ENCODE measurements around the gene CACNA2D3.

CACNA2D3 gene

GRCh38 chr3:54862526-54862925 is 740.2 kb downstream of the CACNA2D3 start:
- Histone ChIP-seq H3K9me3 (ENCODE audit: control insufficient read depth, insufficient read depth, low read length) (no peaks in the 10 kb centered on the region), H3K4me3 (ENCODE audit: low read depth, low read length) (no peak overlapping the region), H3K27me3 (ENCODE audit: control insufficient read depth, insufficient read depth, low read length) (no peaks in the 10 kb centered on the region), H3K36me3 (ENCODE audit: control insufficient read depth, insufficient read depth, low read length) (no peaks in the 10 kb centered on the region), H3K4me1 (ENCODE audit: control insufficient read depth, insufficient read depth, low read length) (peaks cover 5% of the 10 kb centered on the region), H3K9ac (ENCODE audit: low read depth, low read length) (no peak overlapping the region)

DNA sequence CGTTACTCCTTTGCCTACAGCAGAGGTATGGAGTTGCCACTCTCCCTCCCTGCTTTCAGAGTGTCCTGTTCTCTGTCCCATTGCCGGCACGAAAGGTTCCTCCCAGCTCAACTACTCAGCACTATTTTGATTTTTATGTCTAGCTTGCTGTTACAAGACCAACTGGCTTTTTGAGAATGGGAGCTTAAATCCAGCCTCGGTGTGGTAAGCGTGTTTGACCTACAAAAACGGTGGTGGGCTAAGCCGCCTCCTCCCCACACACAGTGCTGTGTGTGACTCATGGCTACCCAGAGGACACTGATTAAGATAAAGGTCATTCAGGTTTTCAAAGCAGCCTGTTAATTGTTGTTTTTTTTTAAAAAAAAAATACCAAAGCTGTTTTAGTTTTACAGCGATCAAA is 741.0 kb downstream of the CACNA2D3 start:
- no peaks in the 10 kb centered on the region for H3K27me3 ChIP-seq (ENCODE audit: control insufficient read depth, insufficient read depth, low read length)
- H3K9ac ChIP-seq (ENCODE audit: low read depth, low read length) = no peak overlapping the region
- no peaks in the 10 kb centered on the region for H3K9me3 ChIP-seq (ENCODE audit: control insufficient read depth, insufficient read depth, low read length)
- H3K4me3 ChIP-seq (ENCODE audit: low read depth, low read length) = no peak overlapping the region
- peaks cover 3% of the 10 kb centered on the region for H3K4me1 ChIP-seq (ENCODE audit: control insufficient read depth, insufficient read depth, low read length)
- H3K36me3 ChIP-seq (ENCODE audit: control insufficient read depth, insufficient read depth, low read length) = no peaks in the 10 kb centered on the region

- H3K9ac ChIP-seq (ENCODE audit: low read depth, low read length) = no peak overlapping the region
- H3K27me3 ChIP-seq (ENCODE audit: control insufficient read depth, insufficient read depth, low read length) = no peaks in the 10 kb centered on the region
- H3K9me3 ChIP-seq (ENCODE audit: control insufficient read depth, insufficient read depth, low read length) = no peaks in the 10 kb centered on the region
- H3K4me3 ChIP-seq (ENCODE audit: low read depth, low read length) = no peak overlapping the region
- no peaks in the 10 kb centered on the region for H3K36me3 ChIP-seq (ENCODE audit: control insufficient read depth, insufficient read depth, low read length)
- no peaks in the 10 kb centered on the region for H3K4me1 ChIP-seq (ENCODE audit: control insufficient read depth, insufficient read depth, low read length)
Observed at GRCh38 chr3:54863786-54864185, 741.4 kb downstream of the CACNA2D3 start.

DNA sequence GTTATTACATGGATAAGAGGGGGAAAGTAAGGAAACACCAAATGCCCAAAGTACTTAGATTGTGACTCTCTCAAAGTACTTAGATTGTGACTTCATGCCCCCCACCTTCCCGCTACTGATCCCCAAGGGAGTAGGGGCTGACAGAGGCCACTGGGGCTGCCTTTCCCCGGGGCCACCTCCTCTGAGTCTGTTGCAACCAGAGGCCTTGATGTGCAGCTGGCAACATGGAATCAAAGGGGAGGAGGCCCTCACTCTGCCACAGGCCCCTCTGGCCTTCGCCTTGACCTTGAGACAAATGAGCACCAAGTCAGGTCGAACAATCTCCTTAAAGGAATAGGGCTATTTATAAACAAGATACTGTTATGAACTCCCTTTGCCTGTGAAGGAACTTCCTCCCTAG is 743.0 kb downstream of the CACNA2D3 start:
- Histone ChIP-seq H3K4me3 (ENCODE audit: low read depth, low read length) (no peak overlapping the region), H3K9ac (ENCODE audit: low read depth, low read length) (no peak overlapping the region), H3K4me1 (ENCODE audit: control insufficient read depth, insufficient read depth, low read length) (no peaks in the 10 kb centered on the region), H3K36me3 (ENCODE audit: control insufficient read depth, insufficient read depth, low read length) (no peaks in the 10 kb centered on the region), H3K9me3 (ENCODE audit: control insufficient read depth, insufficient read depth, low read length) (no peaks in the 10 kb centered on the region), H3K27me3 (ENCODE audit: control insufficient read depth, insufficient read depth, low read length) (no peaks in the 10 kb centered on the region)

GRCh38 chr3:54866251-54866650 is 743.9 kb downstream of the CACNA2D3 start:
- Histone ChIP-seq H3K9ac (ENCODE audit: low read depth, low read length) (no peak overlapping the region), H3K4me1 (ENCODE audit: control insufficient read depth, insufficient read depth, low read length) (no peaks in the 10 kb centered on the region), H3K36me3 (ENCODE audit: control insufficient read depth, insufficient read depth, low read length) (no peaks in the 10 kb centered on the region), H3K27me3 (ENCODE audit: control insufficient read depth, insufficient read depth, low read length) (no peaks in the 10 kb centered on the region), H3K9me3 (ENCODE audit: control insufficient read depth, insufficient read depth, low read length) (no peaks in the 10 kb centered on the region), H3K4me3 (ENCODE audit: low read depth, low read length) (no peak overlapping the region)

GRCh38 chr3:54870423-54870822 is 748.1 kb downstream of the CACNA2D3 start:
- Histone ChIP-seq H3K27me3 (ENCODE audit: control insufficient read depth, insufficient read depth, low read length) (no peaks in the 10 kb centered on the region), H3K4me3 (ENCODE audit: low read depth, low read length) (no peak overlapping the region), H3K36me3 (ENCODE audit: control insufficient read depth, insufficient read depth, low read length) (no peaks in the 10 kb centered on the region), H3K9me3 (ENCODE audit: control insufficient read depth, insufficient read depth, low read length) (no peaks in the 10 kb centered on the region), H3K9ac (ENCODE audit: low read depth, low read length) (no peak overlapping the region), H3K4me1 (ENCODE audit: control insufficient read depth, insufficient read depth, low read length) (no peaks in the 10 kb centered on the region)

DNA sequence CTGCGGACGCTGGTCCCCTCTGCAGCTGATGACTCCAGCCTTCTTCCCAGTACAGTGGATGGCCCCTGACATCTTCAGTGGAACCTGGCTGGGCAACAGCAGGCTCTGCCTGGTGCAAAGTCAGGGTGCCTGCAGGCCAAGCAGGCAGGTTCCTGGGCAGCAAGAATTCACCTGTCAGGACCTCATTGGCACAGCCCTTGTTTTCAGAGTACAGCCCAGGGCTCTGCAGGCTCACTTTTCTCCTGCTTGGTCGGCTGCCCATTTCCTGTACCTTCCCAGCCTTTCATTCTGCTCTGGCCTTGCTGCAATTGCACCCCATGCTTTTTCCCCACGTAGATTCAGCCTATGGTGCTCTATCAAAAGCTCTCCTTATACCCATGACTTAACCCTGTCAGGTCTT is 749.5 kb downstream of the CACNA2D3 start:
- Histone ChIP-seq H3K4me1 (ENCODE audit: control insufficient read depth, insufficient read depth, low read length) (no peaks in the 10 kb centered on the region), H3K4me3 (ENCODE audit: low read depth, low read length) (no peak overlapping the region), H3K9me3 (ENCODE audit: control insufficient read depth, insufficient read depth, low read length) (no peaks in the 10 kb centered on the region), H3K9ac (ENCODE audit: low read depth, low read length) (no peak overlapping the region), H3K27me3 (ENCODE audit: control insufficient read depth, insufficient read depth, low read length) (no peaks in the 10 kb centered on the region), H3K36me3 (ENCODE audit: control insufficient read depth, insufficient read depth, low read length) (no peaks in the 10 kb centered on the region)

DNA sequence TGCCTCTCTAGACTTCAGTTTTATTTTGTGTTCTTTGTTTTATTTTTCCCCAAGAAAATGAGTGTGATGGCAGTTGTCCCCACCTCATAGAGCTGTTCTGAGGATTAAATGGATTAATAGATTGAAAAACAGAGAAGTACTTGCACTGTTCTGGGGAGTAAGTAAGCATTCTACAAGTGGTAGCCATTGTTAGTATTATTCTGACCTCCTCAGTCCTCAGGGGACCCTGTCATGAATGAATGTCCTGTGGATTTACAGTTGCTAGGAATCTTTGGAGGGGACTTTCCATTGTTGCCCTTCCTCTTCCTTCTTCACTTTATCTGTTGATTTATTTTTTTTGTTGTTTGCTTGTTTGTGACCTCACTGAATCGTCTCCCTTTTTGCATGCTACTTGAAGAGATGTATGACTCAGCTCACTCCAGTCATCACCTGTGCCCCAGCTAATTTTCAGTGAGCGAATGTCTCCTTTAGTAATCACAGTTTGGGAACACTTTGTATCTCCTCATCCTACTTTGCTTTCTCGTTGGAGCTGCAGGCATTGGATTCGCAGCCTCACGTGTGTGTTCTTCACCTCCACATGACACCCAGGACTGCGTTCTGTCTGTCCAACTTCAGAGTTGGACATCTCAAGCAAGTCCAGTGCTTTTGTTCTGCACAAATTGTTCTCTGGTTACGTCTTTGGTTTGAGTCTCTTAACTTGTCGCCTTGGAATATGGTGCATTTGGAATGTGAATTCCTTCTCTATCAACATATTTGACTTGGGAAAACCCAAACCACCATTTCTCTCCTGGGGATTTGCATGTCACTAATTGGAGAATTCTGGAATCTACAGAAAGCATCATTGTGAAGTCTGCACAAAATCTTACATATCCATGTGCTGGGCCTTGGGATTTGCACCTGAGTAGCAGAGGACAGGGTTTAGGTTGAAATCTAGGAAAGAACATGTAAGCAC is 751.0 kb downstream of the CACNA2D3 start:
- H3K36me3 ChIP-seq (ENCODE audit: control insufficient read depth, insufficient read depth, low read length) = no peaks in the 10 kb centered on the region
- no peak overlapping the region for H3K4me3 ChIP-seq (ENCODE audit: low read depth, low read length)
- no peaks in the 10 kb centered on the region for H3K9me3 ChIP-seq (ENCODE audit: control insufficient read depth, insufficient read depth, low read length)
- no peaks in the 10 kb centered on the region for H3K4me1 ChIP-seq (ENCODE audit: control insufficient read depth, insufficient read depth, low read length)
- no peak overlapping the region for H3K9ac ChIP-seq (ENCODE audit: low read depth, low read length)
- no peaks in the 10 kb centered on the region for H3K27me3 ChIP-seq (ENCODE audit: control insufficient read depth, insufficient read depth, low read length)

DNA sequence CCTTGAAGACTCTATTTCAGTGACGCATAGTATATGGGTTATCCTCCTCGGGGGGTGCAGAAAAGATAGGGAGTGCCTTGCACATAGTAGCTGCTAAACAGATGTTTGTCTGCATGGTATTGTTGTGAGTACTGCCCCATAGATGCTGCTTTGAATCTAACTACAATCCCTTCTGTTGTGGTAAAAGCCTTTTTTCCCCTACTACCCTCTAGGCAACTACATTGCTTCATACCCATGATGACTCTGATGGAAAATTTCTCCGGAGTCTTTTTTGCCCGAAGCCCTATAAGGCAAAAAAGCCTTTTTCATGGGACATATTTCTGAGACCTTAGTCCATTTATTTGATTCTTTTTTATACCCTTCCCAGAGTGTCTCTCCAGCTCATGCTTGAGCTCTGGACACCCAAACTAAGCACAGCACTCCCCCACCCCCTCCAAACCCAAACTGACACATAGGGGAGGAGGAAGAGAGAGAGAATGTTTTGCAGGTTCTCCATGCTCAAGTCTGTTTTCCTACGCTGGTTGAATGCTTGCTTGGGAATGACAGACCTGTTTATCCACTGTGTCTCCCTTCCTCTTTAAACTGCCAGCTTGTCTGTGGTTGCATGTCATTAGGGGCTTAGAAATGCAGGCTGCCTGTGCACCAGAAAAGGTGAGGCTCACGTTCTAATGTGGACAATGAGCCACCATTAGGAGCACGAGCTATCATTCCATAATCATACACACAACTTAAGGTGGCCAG is 752.6 kb downstream of the CACNA2D3 start:
- H3K27me3 ChIP-seq (ENCODE audit: control insufficient read depth, insufficient read depth, low read length) = no peaks in the 10 kb centered on the region
- H3K36me3 ChIP-seq (ENCODE audit: control insufficient read depth, insufficient read depth, low read length) = no peaks in the 10 kb centered on the region
- no peaks in the 10 kb centered on the region for H3K4me1 ChIP-seq (ENCODE audit: control insufficient read depth, insufficient read depth, low read length)
- H3K9me3 ChIP-seq (ENCODE audit: control insufficient read depth, insufficient read depth, low read length) = no peaks in the 10 kb centered on the region
- no peak overlapping the region for H3K4me3 ChIP-seq (ENCODE audit: low read depth, low read length)
- no peak overlapping the region for H3K9ac ChIP-seq (ENCODE audit: low read depth, low read length)

GRCh38 chr3:54875596-54876268 is 753.4 kb downstream of the CACNA2D3 start:
- no peaks in the 10 kb centered on the region for H3K9me3 ChIP-seq (ENCODE audit: control insufficient read depth, insufficient read depth, low read length)
- H3K9ac ChIP-seq (ENCODE audit: low read depth, low read length) = no peak overlapping the region
- H3K27me3 ChIP-seq (ENCODE audit: control insufficient read depth, insufficient read depth, low read length) = no peaks in the 10 kb centered on the region
- no peaks in the 10 kb centered on the region for H3K4me1 ChIP-seq (ENCODE audit: control insufficient read depth, insufficient read depth, low read length)
- no peaks in the 10 kb centered on the region for H3K36me3 ChIP-seq (ENCODE audit: control insufficient read depth, insufficient read depth, low read length)
- no peak overlapping the region for H3K4me3 ChIP-seq (ENCODE audit: low read depth, low read length)

GRCh38 chr3:54876694-54877093 is 754.3 kb downstream of the CACNA2D3 start:
- Histone ChIP-seq H3K36me3 (ENCODE audit: control insufficient read depth, insufficient read depth, low read length) (no peaks in the 10 kb centered on the region), H3K9ac (ENCODE audit: low read depth, low read length) (no peak overlapping the region), H3K9me3 (ENCODE audit: control insufficient read depth, insufficient read depth, low read length) (no peaks in the 10 kb centered on the region), H3K4me1 (ENCODE audit: control insufficient read depth, insufficient read depth, low read length) (no peaks in the 10 kb centered on the region), H3K4me3 (ENCODE audit: low read depth, low read length) (no peak overlapping the region), H3K27me3 (ENCODE audit: control insufficient read depth, insufficient read depth, low read length) (no peaks in the 10 kb centered on the region)

All from iPS-15b (cell line).